ENCODE data around the gene FBXO10. TPM values are rescaled to one million over a fixed set of nuclear protein-coding genes. Genes with fewer than 3 reads are reported as not detected.
"Not testable (repeated sequence)": the region's sequence is repeated elsewhere in the genome, so short reads cannot be mapped to it uniquely, and the experiment has no call there.

FBXO10 gene
- total and polyA plus RNA-seq, 8 donors, result 8.0 to 12.0 (median 9.9) TPM

DNA sequence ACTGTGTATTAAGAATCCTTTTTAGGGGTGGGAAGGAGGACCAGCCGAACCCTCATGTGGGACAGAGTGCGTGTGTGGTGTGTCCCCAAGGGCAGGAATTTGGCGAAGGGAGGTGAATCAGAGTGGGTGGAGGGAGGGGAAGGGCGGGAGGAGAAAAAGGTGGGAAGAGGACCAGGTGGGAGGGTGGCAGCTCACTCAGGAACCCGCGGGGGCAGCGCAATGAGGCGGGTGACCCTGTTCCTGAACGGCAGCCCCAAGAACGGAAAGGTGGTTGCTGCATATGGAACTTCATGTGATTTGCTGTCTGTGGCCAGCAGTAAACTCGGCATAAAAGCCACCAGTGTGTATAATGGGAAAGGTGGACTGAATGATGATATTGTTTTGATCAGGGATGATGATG is 99.2 kb downstream of the FBXO10 start:
- TF ChIP-seq, protein P1, sequence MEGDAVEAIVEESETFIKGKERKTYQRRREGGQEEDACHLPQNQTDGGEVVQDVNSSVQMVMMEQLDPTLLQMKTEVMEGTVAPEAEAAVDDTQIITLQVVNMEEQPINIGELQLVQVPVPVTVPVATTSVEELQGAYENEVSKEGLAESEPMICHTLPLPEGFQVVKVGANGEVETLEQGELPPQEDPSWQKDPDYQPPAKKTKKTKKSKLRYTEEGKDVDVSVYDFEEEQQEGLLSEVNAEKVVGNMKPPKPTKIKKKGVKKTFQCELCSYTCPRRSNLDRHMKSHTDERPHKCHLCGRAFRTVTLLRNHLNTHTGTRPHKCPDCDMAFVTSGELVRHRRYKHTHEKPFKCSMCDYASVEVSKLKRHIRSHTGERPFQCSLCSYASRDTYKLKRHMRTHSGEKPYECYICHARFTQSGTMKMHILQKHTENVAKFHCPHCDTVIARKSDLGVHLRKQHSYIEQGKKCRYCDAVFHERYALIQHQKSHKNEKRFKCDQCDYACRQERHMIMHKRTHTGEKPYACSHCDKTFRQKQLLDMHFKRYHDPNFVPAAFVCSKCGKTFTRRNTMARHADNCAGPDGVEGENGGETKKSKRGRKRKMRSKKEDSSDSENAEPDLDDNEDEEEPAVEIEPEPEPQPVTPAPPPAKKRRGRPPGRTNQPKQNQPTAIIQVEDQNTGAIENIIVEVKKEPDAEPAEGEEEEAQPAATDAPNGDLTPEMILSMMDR (IDR thresholded peaks at IDR 0.05), result no peak
- H3K27ac ChIP-seq, result no peak overlapping the region
- DNase-seq (no peak), ATAC-seq (no peak)
- H3K36me3 ChIP-seq, result no peaks in the 10 kb centered on the region
- peaks cover 0 to 22% of the 10 kb centered on the region in 2 donors for H3K27me3 ChIP-seq
- H3K9me3 ChIP-seq, result peaks cover 0 to 18% of the 10 kb centered on the region in 2 donors
- intact Hi-C loops (cut with DNase I), result no loop called here
- H3K4me3 ChIP-seq, result no peak overlapping the region
- no peaks in the 10 kb centered on the region for H3K4me1 ChIP-seq

DNA sequence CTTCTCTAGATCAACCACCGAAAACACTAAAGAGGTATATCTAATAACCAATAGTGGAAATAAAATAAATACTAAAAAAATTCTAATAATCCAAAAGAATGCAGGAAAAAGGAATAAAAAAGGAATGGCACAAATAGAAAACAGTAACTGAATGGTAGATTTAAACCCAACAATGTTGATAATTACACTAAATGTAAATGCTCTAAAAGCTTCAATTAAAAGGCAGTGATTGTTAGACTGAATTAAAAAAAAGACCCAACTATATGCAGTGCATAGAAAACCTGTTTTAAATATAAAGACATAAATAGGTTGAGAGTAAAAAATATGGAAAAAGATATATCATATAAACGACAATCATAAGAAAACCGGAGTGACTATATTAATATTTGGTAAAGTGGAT is 101.7 kb downstream of the FBXO10 start:
- no peak overlapping the region for H3K27ac ChIP-seq
- ATAC-seq, result no peak

DNA sequence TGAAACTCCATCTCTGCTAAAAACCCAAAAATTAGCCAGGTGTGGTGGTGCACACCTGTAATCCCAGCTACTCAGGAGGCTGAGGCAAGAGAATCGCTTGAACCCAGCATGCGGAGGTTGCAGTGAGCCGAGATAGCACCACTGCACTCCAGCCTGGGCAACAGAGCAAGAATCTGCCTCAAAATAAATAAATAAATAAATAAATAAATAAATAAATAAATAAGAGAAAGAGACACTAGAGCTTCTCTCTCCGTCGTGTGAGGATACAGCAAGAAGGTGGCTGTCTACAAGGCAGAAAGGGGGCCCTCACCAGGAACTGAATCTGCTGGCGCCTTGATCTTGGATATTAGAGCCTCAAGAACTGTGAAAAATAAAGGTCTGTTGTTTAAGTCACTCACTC is 102.2 kb downstream of the FBXO10 start:
- DNase-seq; H3K4me1 ChIP-seq; H3K27me3 ChIP-seq; H3K4me3 ChIP-seq; intact Hi-C loops (cut with DNase I); ATAC-seq; H3K27ac ChIP-seq; H3K36me3 ChIP-seq: not testable (repeated sequence)
- H3K9me3 ChIP-seq, result peaks cover 0 to 18% of the 10 kb centered on the region in 2 donors

More for the DNA sequence above, 101.7 kb downstream of the FBXO10 start:
- TF ChIP-seq, protein P1 (IDR thresholded peaks at IDR 0.05), result no peak
- Histone ChIP-seq H3K36me3 (no peaks in the 10 kb centered on the region), H3K4me1 (no peaks in the 10 kb centered on the region), H3K4me3 (no peak overlapping the region), H3K9me3 (peaks cover 0 to 18% of the 10 kb centered on the region in 2 donors), H3K27me3 (peaks cover 0 to 7% of the 10 kb centered on the region in 2 donors)
- intact Hi-C loops (cut with DNase I), result no loop called here
- DNase-seq, result no peak

DNA sequence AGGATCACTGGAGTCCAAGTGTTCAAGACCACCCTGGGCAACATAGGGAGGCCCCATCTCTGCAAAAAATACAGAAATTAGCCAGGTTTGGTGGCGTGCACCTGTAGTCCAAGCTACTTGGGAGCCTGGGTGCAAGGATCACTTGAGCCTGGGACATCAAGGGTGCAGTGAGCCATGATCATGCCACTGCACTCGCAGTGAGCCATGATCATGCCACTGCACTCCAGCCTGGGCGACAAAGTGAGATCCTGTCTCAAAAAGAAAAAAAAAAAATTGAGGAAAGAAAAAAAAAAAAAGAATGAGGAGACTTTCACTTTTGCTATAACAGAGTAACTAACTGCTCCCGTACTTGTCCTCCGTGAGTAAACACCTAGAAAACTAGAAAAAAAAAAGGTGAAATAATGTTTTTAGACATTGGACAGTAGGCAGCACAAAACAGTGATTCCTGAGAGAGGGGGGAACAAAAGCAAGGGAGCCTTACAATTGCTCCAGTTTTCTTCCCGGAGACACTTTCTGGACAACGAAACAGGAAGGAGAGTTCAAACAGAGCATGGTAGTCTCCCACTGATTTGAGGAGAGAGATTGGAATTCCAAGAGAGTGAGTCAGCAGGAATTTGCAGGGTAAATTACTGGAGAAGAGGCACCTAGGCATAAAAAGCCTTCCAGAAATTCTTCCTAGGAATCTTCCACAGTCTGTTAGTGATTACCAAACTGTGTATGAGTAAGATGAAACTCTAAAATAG is 104.1 kb downstream of the FBXO10 start:
- Histone ChIP-seq H3K27me3 (no peaks in the 10 kb centered on the region), H3K4me1 (no peaks in the 10 kb centered on the region), H3K27ac (peak overlapping the region; percentile 83 to 84), H3K4me3 (peak overlapping the region in 1 of 2 donors; percentile 20), H3K9me3 (peaks cover 0 to 18% of the 10 kb centered on the region in 2 donors), H3K36me3 (no peaks in the 10 kb centered on the region)
- ATAC-seq (peak; percentile 92), DNase-seq (no peak)
- TF ChIP-seq, protein P1 (IDR thresholded peaks at IDR 0.05), result no peak
- intact Hi-C loops (cut with DNase I), result no loop called here

DNA sequence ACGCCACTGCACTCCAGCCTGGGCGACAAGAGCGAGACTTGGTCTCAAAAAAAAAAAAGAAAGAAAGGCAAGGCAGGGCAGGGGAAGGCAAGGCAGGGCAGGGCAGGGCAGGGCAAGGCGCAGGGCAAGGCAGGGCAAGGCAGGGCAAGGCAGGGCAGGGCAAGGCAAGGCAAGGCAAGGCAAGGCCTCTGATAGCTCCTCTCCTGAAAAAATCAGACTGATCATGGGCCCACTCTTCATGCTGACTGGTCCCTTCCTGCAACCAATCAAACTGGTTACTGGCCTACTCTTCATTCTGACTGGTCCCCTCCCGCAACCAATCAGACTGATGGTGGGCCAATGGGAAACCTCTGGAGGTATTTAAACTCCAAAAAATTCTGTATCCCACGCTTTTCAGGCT is 107.6 kb downstream of the FBXO10 start:
- no peak overlapping the region for H3K4me3 ChIP-seq
- intact Hi-C loops (cut with DNase I), result no loop called here
- TF ChIP-seq, protein P1 (IDR thresholded peaks at IDR 0.05), result no peak
- no peak for ATAC-seq
- H3K27ac ChIP-seq, result no peak overlapping the region
- peaks cover 0 to 1% of the 10 kb centered on the region in 2 donors for H3K9me3 ChIP-seq
- H3K36me3 ChIP-seq, result no peaks in the 10 kb centered on the region
- DNase-seq, result no peak
- H3K4me1 ChIP-seq, result peaks cover 5 to 18% of the 10 kb centered on the region in 2 donors
- H3K27me3 ChIP-seq, result no peaks in the 10 kb centered on the region

DNA sequence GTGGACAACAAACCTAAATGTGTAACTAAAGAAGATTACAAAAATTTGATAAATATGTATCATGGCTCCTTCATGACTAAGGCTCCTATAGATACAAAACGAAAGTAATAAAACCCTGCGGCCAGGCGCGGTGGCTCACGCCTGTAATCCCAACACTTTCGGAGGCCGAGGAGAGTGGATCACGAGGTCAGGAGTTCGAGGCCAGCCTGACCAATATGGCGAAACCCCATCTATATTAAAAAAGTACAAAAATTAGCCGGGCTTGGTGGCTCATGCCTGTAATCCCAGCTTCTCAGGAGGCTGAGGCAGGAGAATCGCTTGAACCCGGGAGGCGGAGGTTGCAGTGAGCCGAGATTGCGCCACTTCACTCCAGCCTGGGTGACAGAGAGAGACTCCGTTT is 108.7 kb downstream of the FBXO10 start:
- H3K4me3 ChIP-seq; ATAC-seq; H3K9me3 ChIP-seq; H3K27me3 ChIP-seq; intact Hi-C loops (cut with DNase I); DNase-seq; H3K27ac ChIP-seq; H3K36me3 ChIP-seq: not testable (repeated sequence)
- peaks cover 15 to 29% of the 10 kb centered on the region in 2 donors for H3K4me1 ChIP-seq

Measured in left lung (tissue), 10 donors.